Activated CD4-positive, alpha-beta T cell treated with anti-CD3 and anti-CD28 coated beads for 1 hour (primary cell): Measurements from ENCODE around the gene RIC3.

Source experiments
- DNase-seq: peaks from one replicate; pipeline ENCODE4 v3.0.0-alpha.2; 2020

Gene RIC3

GRCh38 chr11:8066036-8066910 lies 102.6 kb downstream of the RIC3 start:
- no peak for DNase-seq

- no peak for DNase-seq
Measured at GRCh38 chr11:8065031-8065430, 103.8 kb downstream of the RIC3 start.

- no peak for DNase-seq
Measured at GRCh38 chr11:8063324-8063723, 105.5 kb downstream of the RIC3 start.

GRCh38 chr11:8062781-8063257 lies 106.0 kb downstream of the RIC3 start:
- no peak for DNase-seq

GRCh38 chr11:8061555-8062428 lies 107.0 kb downstream of the RIC3 start:
- no peak for DNase-seq

- DNase-seq, result no peak
Measured at GRCh38 chr11:8060801-8061554, 107.8 kb downstream of the RIC3 start.

GRCh38 chr11:8060146-8060719 lies 108.6 kb downstream of the RIC3 start:
- DNase-seq, result no peak

GRCh38 chr11:8059571-8060011 lies 109.2 kb downstream of the RIC3 start:
- no peak for DNase-seq

- DNase-seq, result no peak
Measured at GRCh38 chr11:8059030-8059429, 109.8 kb downstream of the RIC3 start.

- no peak for DNase-seq
Measured at GRCh38 chr11:8058216-8058615, 110.6 kb downstream of the RIC3 start.

GRCh38 chr11:8056810-8057463 lies 111.9 kb downstream of the RIC3 start:
- no peak for DNase-seq
